RPMI8226 (cell line): Measurements from ENCODE around the gene CH25H.
"Not testable (repeated sequence)": the region's sequence is repeated elsewhere in the genome, so short reads cannot be mapped to it uniquely, and the experiment has no call there.

ENCODE experiments used
- DNase-seq: peaks from one replicate; pipeline ENCODE4 v3.0.0-alpha.2; 2015

CH25H gene

GRCh38 chr10:89191301-89191700, 15.8 kb downstream of the CH25H start:
- DNase-seq, result not testable (repeated sequence)

- DNase-seq, result no peak
Observed at GRCh38 chr10:89189211-89189734, 17.8 kb downstream of the CH25H start.

- no peak for DNase-seq
Observed at GRCh38 chr10:89185658-89186057, 21.5 kb downstream of the CH25H start.

- DNase-seq, result no peak
Observed at GRCh38 chr10:89184638-89185037, 22.5 kb downstream of the CH25H start.

- DNase-seq, result no peak
Observed at GRCh38 chr10:89183571-89183970, 23.5 kb downstream of the CH25H start.

- DNase-seq, result no peak
Observed at GRCh38 chr10:89182894-89183293, 24.2 kb downstream of the CH25H start.

- no peak for DNase-seq
Observed at GRCh38 chr10:89175816-89176215, 31.3 kb downstream of the CH25H start.

GRCh38 chr10:89173075-89173474, 34.0 kb downstream of the CH25H start:
- DNase-seq, result no peak

GRCh38 chr10:89171996-89172395, 35.1 kb downstream of the CH25H start:
- DNase-seq, result no peak

- no peak for DNase-seq
Observed at GRCh38 chr10:89171263-89171872, 35.7 kb downstream of the CH25H start.

- DNase-seq, result not testable (repeated sequence)
Observed at GRCh38 chr10:89168354-89168900, 38.7 kb downstream of the CH25H start.

GRCh38 chr10:89167915-89168314, 39.2 kb downstream of the CH25H start:
- no peak for DNase-seq

- DNase-seq, result no peak
Observed at GRCh38 chr10:89165923-89166322, 41.2 kb downstream of the CH25H start.

- DNase-seq, result no peak
Observed at GRCh38 chr10:89164920-89165319, 42.2 kb downstream of the CH25H start.

GRCh38 chr10:89164080-89164479, 43.0 kb downstream of the CH25H start:
- DNase-seq, result no peak

- peak; percentile 80 for DNase-seq
Observed at GRCh38 chr10:89163265-89163995, 43.7 kb downstream of the CH25H start.

- DNase-seq, result no peak
Observed at GRCh38 chr10:89162596-89162995, 44.5 kb downstream of the CH25H start.

- DNase-seq, result no peak
Observed at GRCh38 chr10:89160339-89160738, 46.8 kb downstream of the CH25H start.

- no peak for DNase-seq
Observed at GRCh38 chr10:89159761-89160160, 47.4 kb downstream of the CH25H start.

GRCh38 chr10:89159316-89159715, 47.8 kb downstream of the CH25H start:
- DNase-seq, result no peak

GRCh38 chr10:89158446-89158845, 48.7 kb downstream of the CH25H start:
- no peak for DNase-seq

GRCh38 chr10:89156161-89156835, 50.8 kb downstream of the CH25H start:
- DNase-seq, result no peak
